ENCODE data around the gene SBNO2. TPM values are rescaled to one million over a fixed set of nuclear protein-coding genes. Genes with fewer than 3 reads are reported as not detected.
A peak's percentile ranks its signal among the peaks of the same experiment; 100 is the strongest.

The SBNO2 gene
- total RNA-seq, 1 donor from 2014 or later = 4.1 TPM

DNA sequence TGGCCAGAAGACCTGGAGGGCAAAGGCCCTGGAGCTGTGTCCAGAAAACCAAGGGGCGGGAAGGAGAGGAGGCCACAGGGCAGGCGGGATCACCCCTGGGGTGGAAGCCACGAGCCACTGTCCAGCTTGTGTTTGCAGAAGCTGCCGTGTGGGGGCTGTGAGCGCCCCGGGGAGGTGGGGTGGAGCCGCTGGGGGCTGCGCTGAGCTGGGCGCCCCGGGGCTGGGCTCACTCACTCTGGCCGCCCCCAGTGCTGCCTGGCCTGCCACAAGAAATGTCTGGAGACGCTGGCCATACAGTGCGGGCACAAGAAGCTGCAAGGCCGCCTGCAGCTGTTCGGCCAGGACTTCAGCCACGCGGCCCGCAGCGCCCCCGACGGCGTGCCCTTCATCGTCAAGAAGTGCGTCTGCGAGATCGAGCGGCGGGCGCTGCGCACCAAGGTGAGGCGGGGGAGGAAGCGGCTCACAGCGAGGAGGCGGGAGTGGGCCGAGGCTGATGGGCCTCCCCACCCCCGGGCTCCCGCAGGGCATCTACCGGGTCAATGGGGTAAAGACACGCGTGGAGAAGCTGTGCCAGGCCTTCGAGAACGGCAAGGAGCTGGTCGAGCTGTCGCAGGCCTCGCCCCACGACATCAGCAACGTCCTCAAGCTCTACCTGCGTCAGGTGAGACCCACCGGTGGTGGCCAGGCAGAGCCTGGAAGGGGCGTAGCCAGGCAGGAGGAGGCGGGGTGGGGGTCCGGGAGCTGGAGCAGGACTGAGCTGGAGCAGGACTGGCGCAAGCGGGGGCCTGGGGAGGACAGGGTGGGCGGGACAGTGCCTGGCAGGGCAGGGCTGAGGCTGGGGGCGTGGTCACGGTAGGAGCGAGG is 92.5 kb downstream of the SBNO2 start:
- DNase-seq (ENCODE audit: low spot score in 2 of 2) (no peak), FAIRE-seq (no peak)

DNA sequence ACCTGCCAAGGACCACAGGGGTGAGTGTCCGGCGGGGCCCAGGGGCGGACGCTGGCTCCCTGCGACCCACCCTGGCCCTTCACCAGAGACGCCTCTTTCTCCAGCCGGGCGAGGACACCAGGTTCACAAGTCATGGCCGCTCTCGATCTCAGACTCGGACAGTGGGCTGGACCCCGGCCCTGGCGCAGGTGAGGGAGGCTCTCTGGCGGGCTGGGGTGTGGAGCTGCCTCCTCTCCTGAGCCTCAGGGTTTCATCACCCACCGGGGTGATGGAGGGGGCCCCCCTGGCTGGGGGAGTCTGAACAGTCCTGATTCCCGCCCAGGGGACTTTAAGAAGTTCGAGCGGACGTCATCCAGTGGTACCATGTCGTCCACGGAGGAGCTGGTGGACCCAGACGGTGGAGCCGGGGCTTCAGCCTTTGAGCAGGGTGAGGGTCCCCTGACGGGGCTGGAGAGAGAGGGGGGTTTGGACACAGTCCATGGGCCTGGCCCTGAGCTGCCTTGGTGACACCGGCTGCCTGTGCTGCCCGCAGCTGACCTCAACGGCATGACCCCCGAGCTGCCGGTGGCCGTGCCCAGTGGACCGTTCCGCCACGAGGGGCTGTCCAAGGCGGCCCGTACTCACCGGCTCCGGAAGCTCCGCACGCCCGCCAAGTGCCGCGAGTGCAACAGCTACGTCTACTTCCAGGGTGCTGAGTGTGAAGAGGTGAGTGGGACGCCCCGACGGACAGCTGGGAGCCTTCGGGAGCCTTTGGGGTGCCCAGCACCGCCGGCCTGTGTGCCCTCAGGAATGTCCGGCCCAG is 93.5 kb downstream of the SBNO2 start:
- DNase-seq (ENCODE audit: low spot score in 2 of 2) (no peak), FAIRE-seq (no peak)

DNA sequence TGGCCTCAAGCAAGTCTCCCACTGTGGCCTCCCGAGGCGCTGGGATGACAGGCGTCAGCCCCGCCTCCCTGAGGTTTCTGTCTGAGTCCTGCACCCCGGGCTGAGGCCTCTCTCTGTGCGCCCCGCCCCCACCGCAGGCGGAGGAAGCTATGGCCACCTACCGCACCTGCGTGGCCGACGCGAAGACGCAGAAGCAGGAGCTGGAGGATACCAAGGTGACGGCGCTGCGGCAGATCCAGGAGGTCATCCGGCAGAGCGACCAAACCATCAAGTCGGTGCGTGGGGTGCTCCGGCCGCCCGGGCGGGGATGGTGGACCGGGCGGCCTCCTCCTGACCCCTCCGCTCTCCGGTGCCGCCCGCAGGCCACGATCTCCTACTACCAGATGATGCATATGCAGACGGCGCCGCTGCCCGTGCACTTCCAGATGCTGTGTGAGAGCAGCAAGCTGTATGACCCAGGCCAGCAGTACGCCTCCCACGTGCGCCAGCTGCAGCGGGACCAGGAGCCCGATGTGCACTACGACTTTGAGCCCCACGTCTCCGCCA is 94.4 kb downstream of the SBNO2 start:
- DNase-seq (ENCODE audit: low spot score in 2 of 2) = no peak
- FAIRE-seq = no peak

- DNase-seq (ENCODE audit: low spot score in 2 of 2) = no peak
- no peak for FAIRE-seq
Observed at GRCh38 chr19:1076951-1077350, 97.1 kb downstream of the SBNO2 start.

GRCh38 chr19:1076046-1076386 is 98.1 kb downstream of the SBNO2 start:
- FAIRE-seq (no peak), DNase-seq (ENCODE audit: low spot score in 2 of 2) (no peak)

GRCh38 chr19:1074544-1075283 is 99.4 kb downstream of the SBNO2 start:
- DNase-seq (ENCODE audit: low spot score in 2 of 2) (peak; percentile 87 to 91), FAIRE-seq (no peak)

- DNase-seq (ENCODE audit: low spot score in 2 of 2) = no peak
- FAIRE-seq = no peak
Observed at GRCh38 chr19:1073956-1074517, 100.0 kb downstream of the SBNO2 start.

DNA sequence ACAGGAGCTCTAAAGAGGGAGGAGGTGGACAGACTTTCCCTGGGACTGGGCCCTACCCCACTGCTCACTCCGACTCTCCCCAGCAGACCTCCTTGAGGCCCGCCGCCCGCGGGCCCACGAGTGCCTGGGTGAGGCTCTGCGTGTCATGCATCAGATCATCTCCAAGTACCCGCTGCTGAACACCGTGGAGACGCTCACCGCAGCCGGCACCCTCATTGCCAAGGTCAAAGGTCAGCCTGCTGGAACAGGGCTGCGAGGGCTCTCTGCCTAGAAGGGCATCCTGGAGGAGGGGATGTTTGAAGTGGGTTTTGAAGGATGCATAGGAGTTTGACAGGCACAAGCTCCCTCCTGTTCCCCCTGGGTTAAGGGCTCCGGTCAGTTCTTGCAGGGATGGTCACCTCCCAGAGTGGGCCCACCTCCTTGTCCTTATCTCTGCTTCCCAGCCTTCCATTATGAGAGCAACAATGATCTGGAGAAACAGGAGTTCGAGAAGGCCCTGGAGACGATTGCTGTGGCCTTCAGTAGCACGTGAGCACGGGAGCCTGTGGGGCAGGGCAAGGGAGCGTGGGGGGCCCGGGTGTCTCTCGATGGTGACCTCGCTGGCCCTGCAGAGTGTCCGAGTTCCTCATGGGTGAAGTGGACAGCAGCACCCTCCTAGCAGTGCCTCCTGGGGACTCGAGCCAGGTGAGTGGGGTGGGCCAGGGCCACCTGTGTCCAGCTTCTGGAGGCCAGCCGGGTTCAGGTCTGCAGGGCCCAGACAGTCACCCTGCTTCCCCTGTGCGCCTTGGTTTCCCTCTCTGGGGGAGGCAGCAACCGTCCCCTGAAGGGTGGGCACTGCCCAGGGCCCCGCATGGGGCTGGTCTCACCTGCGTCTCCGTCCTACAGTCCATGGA is 100.8 kb downstream of the SBNO2 start:
- FAIRE-seq = no peak

GRCh38 chr19:1072371-1073015 is 101.6 kb downstream of the SBNO2 start:
- FAIRE-seq (no peak), DNase-seq (ENCODE audit: low spot score in 2 of 2) (no peak)

More for the DNA sequence above, 100.8 kb downstream of the SBNO2 start:
- DNase-seq (ENCODE audit: low spot score in 2 of 2) = no peak

- no peak for FAIRE-seq
Observed at GRCh38 chr19:1070931-1071791, 102.9 kb downstream of the SBNO2 start.

DNA sequence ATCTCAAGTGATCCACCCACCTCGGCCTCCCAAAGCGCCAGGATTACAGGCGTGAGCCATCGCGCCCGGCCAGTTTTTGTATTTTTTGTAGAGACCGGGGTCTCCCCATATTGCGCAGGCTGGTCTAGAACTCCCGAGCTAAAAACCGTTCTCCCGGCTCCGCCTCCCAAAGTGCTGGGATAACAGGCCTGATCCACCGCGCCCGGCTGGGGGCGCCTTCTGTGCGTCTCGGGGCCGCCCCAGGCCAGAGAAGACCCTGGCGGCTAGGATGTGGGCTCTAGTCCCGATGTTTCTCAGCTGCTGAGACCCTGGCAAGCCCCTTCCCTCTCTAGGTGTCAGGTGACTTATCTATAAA is 103.5 kb downstream of the SBNO2 start:
- no peak for DNase-seq (ENCODE audit: low spot score in 2 of 2)

More at GRCh38 chr19:1070931-1071791, 102.9 kb downstream of the SBNO2 start:
- DNase-seq (ENCODE audit: low spot score in 2 of 2) = no peak

GRCh38 chr19:1069009-1069779 is 104.9 kb downstream of the SBNO2 start:
- FAIRE-seq (no peak), DNase-seq (ENCODE audit: low spot score in 2 of 2) (no peak)

More for the DNA sequence above, 103.5 kb downstream of the SBNO2 start:
- FAIRE-seq = no peak

GRCh38 chr19:1068009-1069001 is 105.8 kb downstream of the SBNO2 start:
- DNase-seq (ENCODE audit: low spot score in 2 of 2) (no peak), FAIRE-seq (no peak)

DNA sequence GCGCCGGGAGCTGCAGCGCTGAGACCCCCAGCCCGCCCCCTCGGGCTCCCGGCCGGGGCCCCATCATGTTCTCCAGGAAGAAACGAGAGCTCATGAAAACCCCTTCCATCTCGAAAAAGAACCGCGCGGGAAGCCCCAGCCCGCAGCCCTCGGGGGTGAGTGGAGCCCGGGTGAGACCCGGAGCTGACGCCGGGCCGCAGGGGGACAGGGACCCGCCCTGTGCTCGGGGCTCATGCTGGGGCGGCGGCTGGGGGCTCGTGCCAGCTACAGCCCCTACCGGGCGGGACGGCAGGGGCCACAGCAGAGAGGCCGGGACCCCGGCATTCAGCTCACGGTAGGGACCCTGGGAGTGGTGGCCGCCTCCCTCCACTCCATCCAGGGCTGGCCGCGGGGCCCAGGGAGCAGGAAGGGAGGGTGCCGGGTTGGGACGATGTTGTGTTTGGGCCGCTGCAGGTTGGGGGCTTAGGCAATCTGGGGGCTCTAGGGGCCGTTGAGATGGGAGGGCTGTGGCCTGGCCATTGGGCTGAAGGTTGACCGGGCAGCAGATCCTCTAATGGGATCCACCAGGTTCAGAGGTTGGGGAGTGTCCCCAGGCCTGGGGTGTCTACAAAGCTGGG is 106.6 kb downstream of the SBNO2 start:
- DNase-seq (ENCODE audit: low spot score in 2 of 2) (no peak), FAIRE-seq (no peak)

GRCh38 chr19:1066748-1067340 is 107.2 kb downstream of the SBNO2 start, which contains the start of gene ARHGAP45:
ARHGAP45 (plus strand) TSS chr19:1067167; CDS start chr19:1067406, 239 bp downstream.
- FAIRE-seq = no peak
- DNase-seq (ENCODE audit: low spot score in 2 of 2) = no peak

Measured in frontal cortex (tissue), 4 donors.